Measurements from ENCODE around the gene SPAG16. TPM values are rescaled to one million over a fixed set of nuclear protein-coding genes. Genes with fewer than 3 reads are reported as not detected.
"Not testable (repeated sequence)": the region's sequence is repeated elsewhere in the genome, so short reads cannot be mapped to it uniquely, and the experiment has no call there.

The SPAG16 gene
- total RNA-seq, 1 experiment from 2014 or later = 13.0 TPM

DNA sequence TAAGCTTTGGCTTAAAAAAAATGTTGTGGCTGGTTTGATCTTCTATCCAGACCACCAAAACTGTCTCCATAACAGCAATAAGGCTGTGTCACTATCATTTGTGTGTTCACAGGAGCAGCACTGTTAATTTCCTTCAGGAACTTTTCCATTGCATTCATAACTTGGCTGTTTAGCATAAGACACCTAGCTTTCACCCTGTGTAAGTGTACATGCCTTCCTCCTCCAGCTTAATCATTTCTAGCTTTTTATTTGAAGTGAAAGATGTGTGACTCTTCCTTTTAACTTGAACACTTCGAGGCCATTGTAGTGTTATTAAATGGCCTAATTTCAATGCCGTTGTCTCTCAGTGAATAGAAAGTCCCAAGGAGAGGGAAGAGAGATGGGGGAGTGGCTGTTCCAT, 773.7 kb downstream of the SPAG16 start:
- no peak for ATAC-seq
- no peaks in the 10 kb centered on the region for H3K4me1 ChIP-seq (ENCODE audit: control insufficient read depth, insufficient read depth, low read length)
- no peak for TF ChIP-seq POLR2AphosphoS5 (IDR thresholded peaks at IDR 0.05; ENCODE audit: low read depth, low read length)
- TF ChIP-seq, protein P1, sequence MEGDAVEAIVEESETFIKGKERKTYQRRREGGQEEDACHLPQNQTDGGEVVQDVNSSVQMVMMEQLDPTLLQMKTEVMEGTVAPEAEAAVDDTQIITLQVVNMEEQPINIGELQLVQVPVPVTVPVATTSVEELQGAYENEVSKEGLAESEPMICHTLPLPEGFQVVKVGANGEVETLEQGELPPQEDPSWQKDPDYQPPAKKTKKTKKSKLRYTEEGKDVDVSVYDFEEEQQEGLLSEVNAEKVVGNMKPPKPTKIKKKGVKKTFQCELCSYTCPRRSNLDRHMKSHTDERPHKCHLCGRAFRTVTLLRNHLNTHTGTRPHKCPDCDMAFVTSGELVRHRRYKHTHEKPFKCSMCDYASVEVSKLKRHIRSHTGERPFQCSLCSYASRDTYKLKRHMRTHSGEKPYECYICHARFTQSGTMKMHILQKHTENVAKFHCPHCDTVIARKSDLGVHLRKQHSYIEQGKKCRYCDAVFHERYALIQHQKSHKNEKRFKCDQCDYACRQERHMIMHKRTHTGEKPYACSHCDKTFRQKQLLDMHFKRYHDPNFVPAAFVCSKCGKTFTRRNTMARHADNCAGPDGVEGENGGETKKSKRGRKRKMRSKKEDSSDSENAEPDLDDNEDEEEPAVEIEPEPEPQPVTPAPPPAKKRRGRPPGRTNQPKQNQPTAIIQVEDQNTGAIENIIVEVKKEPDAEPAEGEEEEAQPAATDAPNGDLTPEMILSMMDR (IDR thresholded peaks at IDR 0.05) = no peak
- H3K27ac ChIP-seq (ENCODE audit: low read length) = no peak overlapping the region
- H3K36me3 ChIP-seq (ENCODE audit: control insufficient read depth, insufficient read depth, low read length) = no peaks in the 10 kb centered on the region
- H3K9me3 ChIP-seq (ENCODE audit: control insufficient read depth, insufficient read depth, low read depth, low read length) = no peaks in the 10 kb centered on the region
- in situ Hi-C loops (cut with HindIII; ENCODE audit: low pct_unique_long_range_greater_than_20kb, low sequenced_read_pairs) (no loop called here), intact Hi-C loops (cut with micrococcal nuclease; ENCODE audit: unreplicated experiment) (no loop called here)
- DNase-seq (ENCODE audit: low read depth, low spot score) = no peak
- no peaks in the 10 kb centered on the region for H3K27me3 ChIP-seq (ENCODE audit: control insufficient read depth, insufficient read depth, low read length)
- no peak overlapping the region for H3K4me3 ChIP-seq (ENCODE audit: low read depth in 2 of 2, low read length in 2 of 2)
- no TSS peak for BruUV-seq (replicated peaks)
- ChIA-PET CTCF (no interaction called here), POLR2A (no interaction called here)

DNA sequence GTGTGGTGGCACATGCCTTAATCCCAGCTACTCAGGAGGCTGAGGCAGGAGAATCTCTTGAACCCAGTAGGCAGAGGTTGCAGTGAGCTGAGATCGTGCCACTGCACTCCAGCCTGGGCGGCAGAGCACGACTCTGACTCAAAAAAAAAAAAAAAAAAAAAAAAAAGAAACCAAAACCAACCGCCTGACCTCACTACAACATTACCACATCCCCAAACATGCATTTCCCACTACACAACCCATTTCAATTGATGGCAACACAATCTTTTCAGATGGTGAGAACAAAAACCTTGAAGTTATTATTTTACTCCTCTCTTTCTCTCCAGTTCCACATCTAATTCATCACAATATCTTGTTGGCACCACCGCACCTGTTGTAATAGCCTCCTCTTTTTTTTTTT, 778.0 kb downstream of the SPAG16 start:
- BruUV-seq (replicated peaks); H3K27ac ChIP-seq (ENCODE audit: low read length); H3K4me3 ChIP-seq (ENCODE audit: low read depth in 2 of 2, low read length in 2 of 2); ATAC-seq; DNase-seq (ENCODE audit: low read depth, low spot score); in situ Hi-C loops (cut with HindIII; ENCODE audit: low pct_unique_long_range_greater_than_20kb, low sequenced_read_pairs); POLR2A ChIA-PET; H3K9me3 ChIP-seq (ENCODE audit: control insufficient read depth, insufficient read depth, low read depth, low read length); CTCF ChIA-PET; H3K4me1 ChIP-seq (ENCODE audit: control insufficient read depth, insufficient read depth, low read length); intact Hi-C loops (cut with micrococcal nuclease; ENCODE audit: unreplicated experiment); H3K27me3 ChIP-seq (ENCODE audit: control insufficient read depth, insufficient read depth, low read length); H3K36me3 ChIP-seq (ENCODE audit: control insufficient read depth, insufficient read depth, low read length): not testable (repeated sequence)

DNA sequence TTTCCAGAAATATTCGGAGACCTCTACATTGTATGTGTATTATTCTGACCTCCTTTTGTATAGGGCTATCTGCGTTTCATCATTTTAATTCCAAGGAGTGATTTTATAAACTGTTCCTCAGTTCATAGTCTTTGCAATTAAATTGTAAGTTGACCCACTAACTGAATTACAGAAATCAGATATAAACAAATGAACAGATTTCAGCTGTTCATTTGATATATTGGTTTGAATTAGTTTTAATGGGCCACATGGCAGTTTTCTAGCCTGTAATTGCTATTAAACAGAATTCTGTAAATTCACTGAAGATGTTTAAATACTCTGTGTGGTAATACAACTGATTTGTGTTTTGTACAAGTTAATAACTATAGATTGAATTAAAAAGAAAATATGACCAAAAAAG, 780.2 kb downstream of the SPAG16 start:
- no peak for DNase-seq (ENCODE audit: low read depth, low spot score)
- Histone ChIP-seq H3K4me3 (ENCODE audit: low read depth in 2 of 2, low read length in 2 of 2) (no peak overlapping the region), H3K9me3 (ENCODE audit: control insufficient read depth, insufficient read depth, low read depth, low read length) (no peaks in the 10 kb centered on the region), H3K36me3 (ENCODE audit: control insufficient read depth, insufficient read depth, low read length) (no peaks in the 10 kb centered on the region), H3K4me1 (ENCODE audit: control insufficient read depth, insufficient read depth, low read length) (peaks cover 10% of the 10 kb centered on the region; the same call in 1 of the 2 replicates), H3K27ac (ENCODE audit: low read length) (no peak overlapping the region), H3K27me3 (ENCODE audit: control insufficient read depth, insufficient read depth, low read length) (no peaks in the 10 kb centered on the region)
- TF ChIP-seq SIN3A (IDR thresholded peaks at IDR 0.05; ENCODE audit: borderline replicate concordance, insufficient read depth, low read depth, low read length) (no peak), TCF7L2 (IDR thresholded peaks at IDR 0.05; ENCODE audit: low read depth, low read length) (no peak)
- TF ChIP-seq, protein P2, sequence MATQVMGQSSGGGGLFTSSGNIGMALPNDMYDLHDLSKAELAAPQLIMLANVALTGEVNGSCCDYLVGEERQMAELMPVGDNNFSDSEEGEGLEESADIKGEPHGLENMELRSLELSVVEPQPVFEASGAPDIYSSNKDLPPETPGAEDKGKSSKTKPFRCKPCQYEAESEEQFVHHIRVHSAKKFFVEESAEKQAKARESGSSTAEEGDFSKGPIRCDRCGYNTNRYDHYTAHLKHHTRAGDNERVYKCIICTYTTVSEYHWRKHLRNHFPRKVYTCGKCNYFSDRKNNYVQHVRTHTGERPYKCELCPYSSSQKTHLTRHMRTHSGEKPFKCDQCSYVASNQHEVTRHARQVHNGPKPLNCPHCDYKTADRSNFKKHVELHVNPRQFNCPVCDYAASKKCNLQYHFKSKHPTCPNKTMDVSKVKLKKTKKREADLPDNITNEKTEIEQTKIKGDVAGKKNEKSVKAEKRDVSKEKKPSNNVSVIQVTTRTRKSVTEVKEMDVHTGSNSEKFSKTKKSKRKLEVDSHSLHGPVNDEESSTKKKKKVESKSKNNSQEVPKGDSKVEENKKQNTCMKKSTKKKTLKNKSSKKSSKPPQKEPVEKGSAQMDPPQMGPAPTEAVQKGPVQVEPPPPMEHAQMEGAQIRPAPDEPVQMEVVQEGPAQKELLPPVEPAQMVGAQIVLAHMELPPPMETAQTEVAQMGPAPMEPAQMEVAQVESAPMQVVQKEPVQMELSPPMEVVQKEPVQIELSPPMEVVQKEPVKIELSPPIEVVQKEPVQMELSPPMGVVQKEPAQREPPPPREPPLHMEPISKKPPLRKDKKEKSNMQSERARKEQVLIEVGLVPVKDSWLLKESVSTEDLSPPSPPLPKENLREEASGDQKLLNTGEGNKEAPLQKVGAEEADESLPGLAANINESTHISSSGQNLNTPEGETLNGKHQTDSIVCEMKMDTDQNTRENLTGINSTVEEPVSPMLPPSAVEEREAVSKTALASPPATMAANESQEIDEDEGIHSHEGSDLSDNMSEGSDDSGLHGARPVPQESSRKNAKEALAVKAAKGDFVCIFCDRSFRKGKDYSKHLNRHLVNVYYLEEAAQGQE (IDR thresholded peaks at IDR 0.05; ENCODE audit: insufficient read depth in 1 of 2, low read depth in 2 of 2, low read length in 1 of 2) = no peak
- no TSS peak for BruUV-seq (replicated peaks)
- intact Hi-C loops (cut with micrococcal nuclease; ENCODE audit: unreplicated experiment) (no loop called here), in situ Hi-C loops (cut with HindIII; ENCODE audit: low pct_unique_long_range_greater_than_20kb, low sequenced_read_pairs) (no loop called here)
- no peak for ATAC-seq
- POLR2A ChIA-PET = no interaction called here
- CTCF ChIA-PET = interaction anchor here (0.5 kb wide), 1 partner anchor 9 kb away, joined by 4 read pairs; no protein-coding TSS in a partner anchor

All from Panc1 (cell line).